22Rv1 (cell line): Measurements from ENCODE around the gene PPP3CB.
A peak's percentile ranks its signal among the peaks of the same experiment; 100 is the strongest.

Experiments used
- H3K27ac ChIP-seq: fragments of 450-650 bp; 2 replicates; pipeline ENCODE4 v1.5.1; 2017
- ZFX ChIP-seq: fragments of 450-650 bp; IDR thresholded peaks from 2 replicates; pipeline ENCODE4 v1.6.1; 2017; ENCODE audit warnings: antibody characterized with exemption, borderline replicate concordance
- TF ChIP-seq, protein P1 (sequence below): fragments of 450-650 bp; IDR thresholded peaks from 2 replicates; pipeline ENCODE4 v1.5.1; 2017; ENCODE audit warnings: mild to moderate bottlenecking

The PPP3CB gene

DNA sequence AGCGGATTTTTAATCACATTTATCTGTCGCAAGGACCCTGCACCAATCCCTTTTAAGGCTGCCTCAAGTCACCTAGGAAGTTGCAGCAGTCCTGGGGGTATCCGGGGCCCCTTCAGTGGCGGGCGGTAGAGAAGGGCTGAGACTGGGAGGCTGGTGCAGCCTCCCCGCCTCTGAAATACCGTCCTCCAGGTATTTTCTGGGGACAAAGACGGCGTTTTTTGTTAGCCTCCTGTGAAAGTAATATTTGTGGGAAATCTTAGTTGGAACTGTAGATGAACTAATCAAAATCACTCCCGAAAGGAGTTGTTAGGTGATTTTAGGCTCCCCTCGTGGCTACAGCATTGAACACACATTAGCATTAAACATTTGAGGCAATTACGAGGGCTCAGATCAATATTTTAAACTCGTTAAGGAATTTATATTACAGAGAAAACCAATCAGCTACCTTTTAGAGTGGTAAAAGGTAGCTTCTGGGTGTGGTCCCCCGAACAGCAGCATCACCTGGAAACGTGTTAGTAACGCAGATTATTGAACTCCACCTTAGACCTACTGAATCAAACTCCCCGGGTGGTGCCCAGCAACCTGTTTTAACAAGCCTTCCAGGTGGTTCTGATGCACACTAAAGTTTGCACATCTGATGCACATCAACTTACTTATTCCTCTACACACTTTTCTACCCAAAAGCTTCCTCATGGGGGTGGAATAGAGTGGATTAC is 81.4 kb downstream of the PPP3CB start:
- TF ChIP-seq ZFX: no peak
- TF ChIP-seq, protein P1, sequence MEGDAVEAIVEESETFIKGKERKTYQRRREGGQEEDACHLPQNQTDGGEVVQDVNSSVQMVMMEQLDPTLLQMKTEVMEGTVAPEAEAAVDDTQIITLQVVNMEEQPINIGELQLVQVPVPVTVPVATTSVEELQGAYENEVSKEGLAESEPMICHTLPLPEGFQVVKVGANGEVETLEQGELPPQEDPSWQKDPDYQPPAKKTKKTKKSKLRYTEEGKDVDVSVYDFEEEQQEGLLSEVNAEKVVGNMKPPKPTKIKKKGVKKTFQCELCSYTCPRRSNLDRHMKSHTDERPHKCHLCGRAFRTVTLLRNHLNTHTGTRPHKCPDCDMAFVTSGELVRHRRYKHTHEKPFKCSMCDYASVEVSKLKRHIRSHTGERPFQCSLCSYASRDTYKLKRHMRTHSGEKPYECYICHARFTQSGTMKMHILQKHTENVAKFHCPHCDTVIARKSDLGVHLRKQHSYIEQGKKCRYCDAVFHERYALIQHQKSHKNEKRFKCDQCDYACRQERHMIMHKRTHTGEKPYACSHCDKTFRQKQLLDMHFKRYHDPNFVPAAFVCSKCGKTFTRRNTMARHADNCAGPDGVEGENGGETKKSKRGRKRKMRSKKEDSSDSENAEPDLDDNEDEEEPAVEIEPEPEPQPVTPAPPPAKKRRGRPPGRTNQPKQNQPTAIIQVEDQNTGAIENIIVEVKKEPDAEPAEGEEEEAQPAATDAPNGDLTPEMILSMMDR: peak; percentile 14
- H3K27ac ChIP-seq: peak overlapping the region; percentile 89

DNA sequence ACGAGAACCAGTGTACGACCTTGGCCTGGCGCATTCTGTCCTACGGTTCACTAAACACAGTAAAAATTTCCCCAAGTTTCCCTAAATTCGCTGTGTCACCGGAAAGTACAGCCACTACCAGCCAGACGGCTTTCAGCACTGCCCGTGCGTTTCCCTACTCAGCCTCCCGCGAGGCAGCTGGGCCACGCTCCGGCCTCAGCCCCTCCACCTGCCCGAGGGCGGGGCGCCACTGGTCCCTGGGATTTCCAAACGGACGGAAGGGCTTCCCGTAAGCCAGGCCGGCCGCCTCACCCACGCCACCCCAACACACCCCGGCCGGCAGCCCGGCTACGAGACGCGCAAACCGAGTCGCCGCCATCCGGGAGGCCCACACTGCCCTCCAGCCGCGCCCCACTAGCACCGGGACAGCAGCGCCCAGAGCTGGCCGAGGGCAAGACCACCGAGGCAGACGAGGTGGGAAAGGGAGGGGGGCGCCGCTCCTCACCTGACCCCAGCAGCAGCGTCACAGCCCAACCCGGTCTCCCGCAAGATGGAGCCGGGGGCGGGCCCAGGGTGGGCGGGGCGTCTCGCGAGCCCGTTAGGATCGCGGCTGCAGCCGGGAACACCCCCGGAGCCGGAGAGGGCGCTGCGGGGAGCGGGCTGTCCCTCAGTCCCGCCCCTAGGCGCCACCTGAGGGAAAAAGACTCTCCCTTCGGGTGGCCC is 82.1 kb downstream of the PPP3CB start, which contains the start of gene ANXA7:
Gene ANXA7, minus strand, starts transcription at position 531 of the 702 bp plus-strand sequence. CDS start 13,202 bp downstream, outside the sequence.
- peak within 1 kb of the TSS; percentile 89 for H3K27ac ChIP-seq
- no peak for TF ChIP-seq ZFX
- TF ChIP-seq, protein P1: peak; percentile 25; the same call in 1 of the 2 replicates

DNA sequence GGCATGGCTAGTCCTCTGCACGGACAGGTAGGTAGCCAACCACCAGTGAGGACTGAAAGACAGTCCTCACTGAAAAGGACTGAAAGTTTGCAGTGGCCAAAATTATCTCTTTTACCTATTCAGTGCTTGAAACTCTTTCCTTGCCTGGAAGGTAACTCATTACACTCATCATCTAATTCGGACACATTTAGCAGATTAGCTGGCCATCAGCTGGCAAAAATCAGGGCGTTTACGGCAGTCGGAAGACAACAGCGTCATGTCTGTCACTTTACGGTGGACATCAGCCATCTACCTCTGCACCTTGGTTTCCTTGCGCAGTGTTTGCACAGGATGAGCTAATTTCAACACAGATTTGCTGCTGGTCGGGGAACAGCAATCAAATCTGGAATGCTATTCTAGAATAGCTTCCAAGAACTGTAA is 82.7 kb downstream of the PPP3CB start:
- H3K27ac ChIP-seq: peak overlapping the region; percentile 89
- no peak for TF ChIP-seq ZFX
- TF ChIP-seq, protein P1: no peak

DNA sequence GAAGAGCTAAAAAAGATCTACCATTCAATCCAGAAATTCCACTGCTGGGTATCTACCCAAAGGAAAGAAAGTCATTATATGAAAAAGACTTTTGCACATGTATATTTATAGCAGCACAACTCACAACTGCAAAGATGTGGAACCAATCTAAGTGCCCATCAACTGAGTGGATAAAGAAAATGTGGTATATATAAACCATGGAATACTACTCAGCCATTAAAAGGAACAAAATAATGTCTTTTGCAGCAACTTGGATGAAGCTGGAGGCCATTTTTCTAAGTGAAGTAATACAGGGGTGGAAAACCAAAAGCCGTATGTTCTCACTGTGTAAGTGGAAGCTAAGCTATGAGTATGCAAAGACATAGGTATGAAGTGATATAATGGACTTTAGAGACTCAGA is 84.9 kb downstream of the PPP3CB start:
- no peak for TF ChIP-seq ZFX
- TF ChIP-seq, protein P1: no peak
- no peak overlapping the region for H3K27ac ChIP-seq

DNA sequence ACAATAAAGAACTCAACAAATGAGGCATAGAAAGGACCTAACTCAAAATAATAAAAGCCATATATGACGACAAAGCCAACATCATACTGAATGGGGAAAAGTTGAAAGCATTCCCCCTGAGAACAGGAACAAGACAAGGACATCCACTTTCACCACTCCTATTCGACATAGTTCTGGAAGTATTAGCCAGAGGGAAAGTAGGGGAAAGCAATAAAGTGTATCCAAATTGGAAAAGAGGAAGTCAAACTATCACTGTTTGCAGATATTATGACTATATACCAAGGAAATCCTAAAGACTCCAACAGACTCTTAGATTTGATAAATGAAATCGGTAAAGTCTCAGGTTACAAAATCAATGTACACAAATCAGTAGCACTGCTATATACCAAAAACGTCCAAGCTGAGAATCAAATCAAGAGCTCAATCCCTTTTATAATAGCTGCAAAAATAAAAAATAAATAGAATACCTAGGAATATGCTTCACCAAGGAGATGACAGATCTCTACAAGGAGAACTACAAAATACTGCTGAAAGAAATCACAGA is 86.8 kb downstream of the PPP3CB start:
- TF ChIP-seq, protein P1: no peak
- TF ChIP-seq ZFX: no peak
- H3K27ac ChIP-seq: no peak overlapping the region

DNA sequence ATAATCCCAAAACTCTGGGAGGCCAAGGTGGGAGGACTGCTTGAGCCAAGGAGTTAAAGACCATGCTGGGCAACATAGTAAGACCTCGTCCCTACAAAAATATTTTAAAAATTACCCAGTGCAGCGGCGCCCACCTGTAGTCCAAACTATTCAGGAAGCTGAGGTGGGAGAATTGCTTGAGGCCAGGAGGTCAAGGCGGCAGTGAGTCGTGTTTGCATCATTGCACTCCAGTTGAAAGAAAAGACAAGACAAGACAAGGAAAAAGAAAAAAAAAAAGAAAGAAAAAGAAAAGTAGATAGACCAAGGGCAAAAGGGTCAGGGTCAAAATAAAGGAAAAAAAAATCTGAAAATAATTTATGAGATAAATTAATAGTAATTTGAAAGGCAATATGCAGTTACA is 87.8 kb downstream of the PPP3CB start:
- H3K27ac ChIP-seq: no peak overlapping the region
- TF ChIP-seq, protein P1: no peak
- no peak for TF ChIP-seq ZFX
